ENCODE measurements around the gene HPS5.
"Not testable (repeated sequence)": the region's sequence is repeated elsewhere in the genome, so short reads cannot be mapped to it uniquely, and the experiment has no call there.

The HPS5 gene

DNA sequence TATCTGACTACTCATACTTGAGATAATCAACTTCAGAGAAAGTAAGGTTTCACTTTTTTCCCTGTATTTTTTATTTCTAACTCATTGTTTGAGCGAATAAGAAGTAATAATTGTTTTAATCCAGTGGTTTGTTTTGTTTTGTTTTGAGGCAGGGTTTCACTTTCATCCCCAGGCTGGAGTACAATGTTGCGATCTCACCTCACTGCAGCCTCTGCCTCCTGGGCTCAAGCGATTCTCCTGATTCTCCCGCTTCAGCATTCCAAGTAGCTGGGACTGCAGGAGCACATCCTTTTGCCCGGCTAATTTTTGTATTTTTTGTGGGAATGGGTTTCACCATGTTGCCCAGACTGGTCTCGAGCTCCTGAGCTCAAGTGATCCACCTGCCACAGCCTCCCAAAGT, 9.0 kb upstream of the HPS5 start:
- Mint-ChIP-seq H3K27me3 (no peaks in the 10 kb centered on the region), H3K36me3 (peaks cover 47 to 53% of the 10 kb centered on the region in 2 donors), H3K4me3 (no peak overlapping the region), H3K4me1 (peaks cover 27 to 46% of the 10 kb centered on the region in 2 donors), H3K27ac (peak overlapping the region; percentile 26), H3K9me3 (no peaks in the 10 kb centered on the region)
- no peak for ATAC-seq (replicated peaks)
- DNase-seq = no peak

DNA sequence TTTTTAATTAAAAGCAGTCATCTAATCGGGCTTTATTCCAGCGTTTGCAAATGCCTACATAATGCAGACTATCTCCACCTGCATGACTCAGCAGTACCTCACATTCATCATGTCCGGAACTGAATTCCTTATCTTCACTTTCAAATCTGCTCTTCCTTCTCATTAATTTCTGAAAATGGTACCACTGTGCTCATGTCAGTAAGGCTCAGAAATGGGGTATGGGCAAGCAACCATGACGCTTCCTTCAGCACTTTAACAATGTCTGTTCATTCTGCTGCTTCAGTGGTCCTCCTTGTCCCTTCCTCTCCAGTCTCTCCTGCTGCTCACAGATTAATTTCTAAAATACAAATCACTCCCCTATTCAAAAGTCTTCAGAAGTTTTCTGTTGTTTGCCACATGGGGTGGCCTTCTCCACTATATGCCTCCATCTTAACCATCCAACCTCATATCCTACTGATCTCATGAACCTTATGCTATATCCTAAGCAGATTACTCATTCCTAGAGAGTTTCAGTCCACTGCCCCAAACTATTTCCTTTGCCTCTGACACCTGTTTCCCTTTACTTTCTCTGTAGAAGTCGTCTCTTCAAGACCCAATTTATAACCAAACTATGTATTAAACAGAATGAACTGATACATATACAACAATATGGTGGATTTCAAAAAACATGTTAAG, 7.4 kb upstream of the HPS5 start:
- ATAC-seq (replicated peaks) = peak; percentile 89 to 97
- no peak for DNase-seq
- Mint-ChIP-seq H3K27ac (peak overlapping the region; percentile 88), H3K36me3 (peaks cover 43 to 57% of the 10 kb centered on the region in 2 donors), H3K9me3 (no peaks in the 10 kb centered on the region), H3K27me3 (no peaks in the 10 kb centered on the region), H3K4me3 (peak overlapping the region; percentile 37 to 52), H3K4me1 (peaks cover 40 to 60% of the 10 kb centered on the region in 2 donors)

DNA sequence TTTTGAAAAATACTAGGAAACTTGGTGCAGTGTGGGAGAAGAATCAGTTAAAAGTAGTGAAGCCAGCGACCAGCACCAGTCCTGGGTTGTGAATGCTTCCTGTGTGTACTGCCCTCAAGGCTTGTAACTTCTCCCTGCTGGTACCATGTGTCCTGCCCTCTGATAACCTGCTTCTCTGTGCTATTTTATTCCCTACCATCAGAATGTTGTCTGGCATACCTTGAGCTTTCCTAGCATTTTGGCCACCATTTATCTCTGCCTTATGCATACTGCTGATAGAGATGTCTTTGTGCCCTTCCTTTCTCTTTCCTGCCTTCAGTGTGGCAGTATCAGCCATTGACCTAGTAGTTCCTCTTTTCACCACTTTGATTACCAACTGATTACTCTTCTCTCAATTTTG, 2.4 kb upstream of the HPS5 start:
- peak overlapping the region; percentile 26 for H3K27ac Mint-ChIP-seq
- ATAC-seq (replicated peaks) (no peak), DNase-seq (no peak)
- H3K9me3 Mint-ChIP-seq = no peaks in the 10 kb centered on the region
- peaks cover 25 to 32% of the 10 kb centered on the region in 2 donors for H3K36me3 Mint-ChIP-seq
- peak overlapping the region; percentile 99 for H3K4me3 Mint-ChIP-seq
- no peaks in the 10 kb centered on the region for H3K27me3 Mint-ChIP-seq
- H3K4me1 Mint-ChIP-seq = peaks cover 32 to 58% of the 10 kb centered on the region in 2 donors

DNA sequence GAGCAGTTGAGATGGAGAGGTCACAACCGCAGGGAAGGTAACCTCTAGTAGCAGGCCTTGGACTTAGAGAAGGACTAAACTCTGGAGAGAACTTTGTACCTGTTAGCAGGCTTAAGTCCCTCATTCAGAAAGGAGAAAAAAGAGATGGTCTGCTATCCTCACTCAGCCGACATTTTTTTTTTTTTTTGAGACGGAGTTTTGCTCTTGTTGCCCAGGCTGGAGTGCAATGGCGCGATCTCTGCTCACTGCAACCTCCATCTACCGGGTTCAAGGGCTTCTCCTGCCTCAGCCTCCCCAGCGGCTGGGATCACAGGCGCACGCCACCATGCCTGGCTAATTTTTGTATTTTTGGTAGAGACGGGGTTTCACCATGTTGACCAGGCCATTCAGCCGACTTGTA, 1.9 kb upstream of the HPS5 start:
- H3K9me3 Mint-ChIP-seq; ATAC-seq (replicated peaks); H3K27me3 Mint-ChIP-seq; DNase-seq: not testable (repeated sequence)
- Mint-ChIP-seq H3K4me3 (peak overlapping the region; percentile 99), H3K4me1 (peaks cover 34 to 58% of the 10 kb centered on the region in 2 donors), H3K27ac (peak overlapping the region; percentile 100), H3K36me3 (peaks cover 28 to 33% of the 10 kb centered on the region in 2 donors)

DNA sequence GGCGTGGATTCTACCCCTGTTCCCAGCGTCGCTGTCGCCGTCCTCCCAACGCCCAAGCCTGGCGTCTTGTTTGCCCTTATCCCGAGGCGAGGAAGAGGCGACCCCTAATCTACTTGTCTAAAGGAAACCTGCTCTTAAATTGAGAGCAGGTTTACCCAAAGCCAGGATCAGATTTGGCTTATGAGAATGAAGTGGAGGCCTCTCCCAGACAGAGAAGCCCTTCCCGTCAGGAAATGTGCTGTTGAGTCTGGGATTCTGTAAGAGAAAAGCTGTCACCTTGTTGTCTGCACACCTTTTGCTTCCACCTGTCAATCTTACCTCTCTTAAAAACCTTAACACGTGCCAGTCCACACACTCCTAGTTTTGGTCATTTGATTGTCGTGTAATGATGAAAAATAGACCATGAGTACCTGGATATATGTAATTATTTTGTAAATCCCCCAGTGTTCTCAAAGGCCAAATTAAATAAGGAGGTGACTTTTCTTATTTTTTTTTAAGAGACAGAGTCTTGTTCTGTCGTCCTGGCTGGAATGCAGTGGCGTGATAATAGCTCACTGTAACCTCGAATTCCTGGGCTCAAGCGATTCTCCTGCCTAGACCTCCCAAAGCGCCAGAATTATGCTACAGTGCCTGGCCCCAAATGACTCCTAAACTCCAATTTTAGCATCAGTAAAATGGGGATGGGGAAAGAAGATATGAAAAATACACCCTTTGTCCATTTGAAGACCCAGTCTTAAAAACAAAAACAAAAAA, 1.1 kb upstream of the HPS5 start:
- H3K36me3 Mint-ChIP-seq = peaks cover 25 to 41% of the 10 kb centered on the region in 2 donors
- DNase-seq (no peak), ATAC-seq (replicated peaks) (no peak)
- H3K4me1 Mint-ChIP-seq = peaks cover 38 to 61% of the 10 kb centered on the region in 2 donors
- H3K9me3 Mint-ChIP-seq = no peaks in the 10 kb centered on the region
- H3K4me3 Mint-ChIP-seq = peak overlapping the region; percentile 99
- peak overlapping the region; percentile 100 for H3K27ac Mint-ChIP-seq
- no peaks in the 10 kb centered on the region for H3K27me3 Mint-ChIP-seq

DNA sequence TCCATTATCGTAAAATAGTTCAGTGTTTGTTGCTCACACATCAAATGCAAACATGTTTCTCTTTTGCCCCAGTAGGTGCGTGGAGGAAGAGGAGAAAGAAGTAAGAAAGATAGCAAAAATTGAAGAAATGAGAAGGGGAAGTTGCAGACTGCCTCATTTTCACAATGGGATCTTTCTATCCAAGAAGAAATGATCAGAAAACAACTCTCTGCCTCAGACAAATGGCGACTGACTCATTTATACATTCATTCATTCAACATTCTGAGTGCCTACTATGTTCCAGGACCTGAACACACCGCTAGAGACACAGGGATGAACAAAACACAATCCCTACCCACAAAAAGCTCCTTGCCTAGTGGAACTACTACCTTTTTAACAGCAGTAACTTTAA, 367 bp downstream of the HPS5 start:
- DNase-seq = no peak

DNA sequence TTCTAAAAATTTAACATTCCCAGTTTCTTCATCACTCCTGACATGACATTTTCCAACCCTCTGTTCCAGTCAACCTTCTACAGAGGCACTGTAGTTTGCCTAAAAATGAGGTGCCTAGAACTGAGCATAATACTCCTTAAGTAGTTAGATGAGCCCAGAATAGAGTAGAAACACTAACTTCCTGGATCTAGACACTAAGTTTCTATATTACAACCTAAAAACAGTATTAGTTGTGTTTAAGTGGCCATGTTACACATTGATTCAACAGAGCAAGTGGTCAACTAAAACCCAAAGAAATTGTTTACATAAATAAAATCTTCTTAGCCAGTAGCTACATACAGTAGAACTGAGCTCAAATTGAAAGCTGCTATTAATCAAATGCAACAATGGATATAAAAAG, 1.3 kb downstream of the HPS5 start:
- no peak for DNase-seq
- no peak for ATAC-seq (replicated peaks)
- no peaks in the 10 kb centered on the region for H3K9me3 Mint-ChIP-seq
- H3K27me3 Mint-ChIP-seq = no peaks in the 10 kb centered on the region
- peak overlapping the region; percentile 68 to 76 for H3K4me3 Mint-ChIP-seq
- peak overlapping the region; percentile 66 for H3K27ac Mint-ChIP-seq
- peaks cover 39 to 61% of the 10 kb centered on the region in 2 donors for H3K4me1 Mint-ChIP-seq
- H3K36me3 Mint-ChIP-seq = peaks cover 29 to 42% of the 10 kb centered on the region in 2 donors

More for the DNA sequence above, 367 bp downstream of the HPS5 start:
- no peaks in the 10 kb centered on the region for H3K27me3 Mint-ChIP-seq
- peak overlapping the region; percentile 99 for H3K4me3 Mint-ChIP-seq
- H3K4me1 Mint-ChIP-seq = peaks cover 38 to 62% of the 10 kb centered on the region in 2 donors
- no peaks in the 10 kb centered on the region for H3K9me3 Mint-ChIP-seq
- peaks cover 31 to 40% of the 10 kb centered on the region in 2 donors for H3K36me3 Mint-ChIP-seq
- ATAC-seq (replicated peaks) = peak; percentile 22 to 24
- H3K27ac Mint-ChIP-seq = peak overlapping the region; percentile 100

DNA sequence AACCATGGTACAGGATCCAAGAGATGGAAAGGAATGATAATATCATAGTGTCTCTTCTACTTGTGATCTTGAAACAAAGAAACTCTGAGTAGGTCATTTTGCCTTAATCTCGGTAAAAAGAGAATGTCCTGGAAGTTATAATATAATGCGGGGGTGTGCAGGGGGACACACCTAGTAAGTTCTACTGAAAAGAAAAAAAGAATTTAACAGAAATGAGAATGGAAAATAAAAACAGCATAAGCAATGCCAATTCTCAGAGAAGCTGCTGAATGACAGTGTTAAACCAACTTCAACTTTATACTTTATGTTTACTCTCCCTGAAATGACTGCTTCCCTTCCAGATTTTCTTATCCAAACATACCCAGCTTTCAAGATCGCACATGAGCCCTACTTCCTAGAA, 2.0 kb downstream of the HPS5 start:
- H3K27me3 Mint-ChIP-seq = no peaks in the 10 kb centered on the region
- H3K36me3 Mint-ChIP-seq = peaks cover 23 to 40% of the 10 kb centered on the region in 2 donors
- ATAC-seq (replicated peaks) (no peak), DNase-seq (no peak)
- H3K4me3 Mint-ChIP-seq = peak overlapping the region; percentile 45 to 76
- no peak overlapping the region for H3K27ac Mint-ChIP-seq
- no peaks in the 10 kb centered on the region for H3K9me3 Mint-ChIP-seq
- peaks cover 34 to 54% of the 10 kb centered on the region in 2 donors for H3K4me1 Mint-ChIP-seq

DNA sequence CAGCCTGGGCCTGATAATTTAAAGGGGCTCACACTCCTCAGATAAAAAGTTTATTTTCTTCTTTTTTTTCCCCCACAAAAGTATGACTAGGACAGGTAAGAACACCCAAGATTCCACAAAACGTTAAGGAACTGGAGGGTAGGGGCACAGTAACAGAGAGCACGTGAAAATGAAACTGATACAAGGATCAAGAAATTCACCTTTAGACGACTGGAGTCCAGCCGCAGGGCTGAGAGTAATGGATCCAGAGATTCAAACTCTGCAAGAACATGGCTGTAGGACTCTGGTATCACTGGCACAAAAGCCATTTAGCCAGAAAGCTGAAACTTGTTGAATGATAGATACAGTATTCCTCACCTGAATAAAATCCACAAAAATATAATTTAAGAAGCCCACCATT, 4.4 kb downstream of the HPS5 start:
- no peak for DNase-seq

DNA sequence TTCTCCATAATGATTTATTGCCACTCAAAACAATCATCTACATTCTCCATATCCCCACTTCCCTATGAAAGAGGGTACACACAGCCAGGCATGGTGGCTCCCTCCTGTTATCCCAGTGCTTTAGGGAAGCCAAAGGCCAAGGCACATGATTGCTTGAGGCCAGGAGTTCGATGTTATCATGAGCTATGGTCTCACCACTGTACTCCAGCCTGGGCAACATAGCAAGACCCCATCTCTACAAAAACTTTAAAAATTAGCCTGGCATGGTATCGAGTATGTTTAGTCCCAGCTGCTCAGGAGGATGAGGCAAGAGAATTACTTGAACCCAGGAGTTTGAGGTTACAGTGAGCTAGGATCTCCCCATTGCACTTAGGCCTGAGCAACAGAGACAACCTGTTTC, 6.0 kb downstream of the HPS5 start:
- no peaks in the 10 kb centered on the region for H3K9me3 Mint-ChIP-seq
- H3K4me1 Mint-ChIP-seq = peaks cover 36 to 52% of the 10 kb centered on the region in 2 donors
- no peak overlapping the region for H3K27ac Mint-ChIP-seq
- ATAC-seq (replicated peaks) = no peak
- DNase-seq = no peak
- H3K4me3 Mint-ChIP-seq = no peak overlapping the region
- H3K27me3 Mint-ChIP-seq = no peaks in the 10 kb centered on the region
- H3K36me3 Mint-ChIP-seq = peaks cover 30 to 49% of the 10 kb centered on the region in 2 donors

More for the DNA sequence above, 4.4 kb downstream of the HPS5 start:
- no peaks in the 10 kb centered on the region for H3K27me3 Mint-ChIP-seq
- no peak overlapping the region for H3K27ac Mint-ChIP-seq
- H3K4me3 Mint-ChIP-seq = no peak overlapping the region
- H3K36me3 Mint-ChIP-seq = peaks cover 23 to 40% of the 10 kb centered on the region in 2 donors
- no peak for ATAC-seq (replicated peaks)
- peaks cover 35 to 43% of the 10 kb centered on the region in 2 donors for H3K4me1 Mint-ChIP-seq
- H3K9me3 Mint-ChIP-seq = no peaks in the 10 kb centered on the region

DNA sequence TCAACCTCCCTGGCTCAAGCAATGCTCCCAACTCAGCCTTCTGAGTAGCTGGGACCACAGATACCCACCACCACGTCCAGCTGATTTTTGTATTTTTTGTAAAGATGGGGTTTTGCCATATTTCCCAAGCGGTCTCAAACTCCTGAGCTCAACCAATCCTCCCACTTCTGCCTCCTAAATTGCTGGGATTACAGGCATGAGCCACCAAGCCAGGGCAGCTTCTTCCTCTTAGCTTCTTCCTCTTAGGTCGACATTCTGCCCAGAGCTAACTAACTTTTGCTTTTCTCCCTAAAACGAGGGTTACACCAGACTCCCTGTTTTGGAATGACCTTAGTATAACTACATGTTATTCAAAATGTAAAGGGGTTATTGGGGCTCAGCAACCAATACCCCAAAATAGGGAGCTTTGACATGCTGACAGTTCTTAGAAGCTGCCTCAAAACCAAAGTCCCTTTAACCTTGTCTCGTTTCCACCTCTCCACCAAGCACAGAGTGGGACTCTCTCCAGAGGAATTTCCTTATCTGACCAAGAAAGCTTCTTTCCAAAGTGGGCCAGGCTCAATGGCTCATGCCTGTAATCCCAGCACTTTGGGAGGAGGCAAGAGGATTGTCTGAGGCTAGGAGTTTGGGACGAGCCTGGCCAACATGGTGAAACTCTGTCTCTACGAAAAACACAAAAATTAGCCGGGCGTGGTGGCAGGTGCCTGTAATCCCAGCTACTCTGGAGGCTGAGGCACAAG, 7.0 kb downstream of the HPS5 start:
- H3K4me1 Mint-ChIP-seq = peaks cover 38 to 48% of the 10 kb centered on the region in 2 donors
- H3K27me3 Mint-ChIP-seq = no peaks in the 10 kb centered on the region
- H3K27ac Mint-ChIP-seq = peak overlapping the region; percentile 71
- H3K36me3 Mint-ChIP-seq = peaks cover 34 to 53% of the 10 kb centered on the region in 2 donors
- ATAC-seq (replicated peaks) (no peak), DNase-seq (no peak)
- no peaks in the 10 kb centered on the region for H3K9me3 Mint-ChIP-seq
- H3K4me3 Mint-ChIP-seq = no peak overlapping the region

DNA sequence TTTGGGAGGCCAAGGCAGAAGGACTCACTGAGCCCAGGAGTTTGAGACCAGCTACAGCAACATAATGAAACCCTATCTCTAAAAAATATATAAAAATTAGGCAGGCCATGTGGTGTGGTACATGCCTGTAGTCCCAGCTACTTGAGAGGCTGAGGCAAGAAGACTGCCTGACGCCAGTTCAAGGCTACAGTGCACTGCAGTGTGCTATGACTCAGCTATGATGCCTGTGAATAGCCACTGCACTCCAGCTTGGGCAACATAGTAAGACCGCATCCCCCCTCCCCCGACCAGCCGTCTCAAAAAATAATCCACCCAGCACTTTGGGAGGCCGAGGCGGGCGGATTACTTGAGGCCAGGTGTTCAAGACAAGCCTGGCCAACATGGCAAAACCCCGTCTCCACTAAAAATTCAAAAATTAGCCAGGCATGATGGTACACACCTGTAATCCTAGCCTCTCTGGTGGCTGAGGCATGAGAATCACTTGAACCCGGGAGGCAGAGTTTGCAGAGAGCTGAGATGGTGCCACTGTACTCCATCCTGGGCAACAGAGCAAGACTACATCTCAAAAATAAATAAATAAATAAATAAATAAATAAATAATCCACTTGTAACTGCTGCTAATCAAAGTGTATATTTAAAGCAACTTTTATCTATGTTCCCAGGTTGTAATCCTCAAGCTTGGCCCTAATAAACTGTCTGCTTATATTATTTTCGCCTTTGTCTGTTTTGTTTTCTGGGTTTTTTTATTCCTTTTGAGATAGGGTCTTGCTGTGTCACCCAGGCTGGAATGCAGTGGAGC, 7.8 kb downstream of the HPS5 start:
- Mint-ChIP-seq H3K27me3 (no peaks in the 10 kb centered on the region), H3K4me1 (peaks cover 30 to 40% of the 10 kb centered on the region in 2 donors), H3K4me3 (no peak overlapping the region), H3K36me3 (peaks cover 28 to 46% of the 10 kb centered on the region in 2 donors), H3K9me3 (no peaks in the 10 kb centered on the region), H3K27ac (no peak overlapping the region)
- ATAC-seq (replicated peaks) (no peak), DNase-seq (no peak)

DNA sequence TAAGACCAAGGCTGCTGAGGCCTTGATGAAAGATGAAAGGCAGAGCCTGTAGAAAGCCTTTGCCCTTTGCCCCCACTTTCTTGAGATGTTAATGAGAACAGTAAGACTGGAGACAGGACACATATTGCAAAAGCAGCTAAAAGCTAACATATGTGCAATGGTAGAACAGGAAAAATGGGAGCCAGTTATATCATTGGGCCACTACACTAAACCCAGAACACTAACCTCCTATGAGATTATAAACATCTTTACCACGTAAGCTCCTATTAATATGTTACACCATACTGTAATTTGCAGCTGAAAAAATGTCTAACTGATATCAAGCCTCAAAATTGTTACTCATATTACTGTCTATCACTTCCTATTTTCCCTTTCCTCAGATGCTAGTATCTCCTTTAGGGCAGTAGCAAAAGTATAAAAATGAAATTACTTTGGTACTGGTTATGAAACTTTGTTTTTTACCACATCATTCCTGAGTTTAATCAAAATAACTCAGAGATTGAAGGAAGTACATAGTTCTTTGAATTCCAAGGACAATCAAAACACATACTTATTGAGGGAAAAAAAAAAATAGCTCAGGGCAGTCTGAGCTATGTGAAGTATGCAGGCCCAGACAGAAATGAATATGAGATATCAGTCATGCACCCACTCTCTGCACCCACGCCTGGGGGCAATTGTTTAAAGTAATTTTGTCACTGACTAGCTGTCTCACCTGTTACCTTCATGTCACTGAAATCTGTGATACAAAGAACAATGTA, 9.1 kb downstream of the HPS5 start:
- no peaks in the 10 kb centered on the region for H3K27me3 Mint-ChIP-seq
- H3K4me3 Mint-ChIP-seq = no peak overlapping the region
- DNase-seq (no peak), ATAC-seq (replicated peaks) (peak; percentile 51 to 61)
- H3K9me3 Mint-ChIP-seq = no peaks in the 10 kb centered on the region
- H3K4me1 Mint-ChIP-seq = peaks cover 23 to 29% of the 10 kb centered on the region in 2 donors
- H3K27ac Mint-ChIP-seq = peak overlapping the region; percentile 9
- peaks cover 31 to 42% of the 10 kb centered on the region in 2 donors for H3K36me3 Mint-ChIP-seq
